GM12878 (cell line): Measurements from ENCODE around the gene ERAL1. TPM values are rescaled to one million over a fixed set of nuclear protein-coding genes. Genes with fewer than 3 reads are reported as not detected.
A peak's percentile ranks its signal among the peaks of the same experiment; 100 is the strongest.

Experiments used
- ATAC-seq: fragments of 200-7000 bp; cut with Tn5 transposase; 3 replicates; pipeline ENCODE4 v1.9.1; 2020; ENCODE audit warnings: mild to moderate bottlenecking, moderate library complexity
- BruUV-seq: library from RNA; stranded (reverse); fragments of 400-500 nt; replicated peaks from 2 replicates; lab custom pipeline; 2021; lab: Mats Ljungman, UMichigan
- CTCF ChIA-PET: fragments of 300-600 bp; sonication (Branson Sonifier 250); formaldehyde crosslinking; extraction: SDS; loops from one replicate; lab custom pipeline; 2021; ENCODE audit warnings: inconsistent platforms; lab: Yijun Ruan, JAX
- POLR2A ChIA-PET: fragments of 350-600 bp; formaldehyde crosslinking; extraction: SDS; loops from one replicate; lab custom pipeline; 2021; ENCODE audit warnings: inconsistent platforms; lab: Charles Lee
- RAD21 ChIA-PET: fragments of 300-600 bp; sonication (Branson Sonifier 250); formaldehyde crosslinking; loops from one replicate; lab custom pipeline; 2023; ENCODE audit warnings: antibody characterized with exemption; ENCODE audit not compliant: unreplicated experiment; lab: Charles Lee
- SMC1A ChIA-PET: fragments of 300-600 bp; sonication (Branson Sonifier 250); formaldehyde crosslinking; loops from one replicate; lab custom pipeline; 2023; ENCODE audit not compliant: unreplicated experiment, uncharacterized antibody; lab: Charles Lee
- DNase-seq: peaks from one replicate; pipeline ENCODE4 v3.0.0-alpha.2; 2011; ENCODE audit warnings: low read depth, low spot score
- FAIRE-seq: peaks from 3 replicates; lab custom pipeline; 2011; peaks lifted over from hg19 to GRCh38; lab: Jason Lieb, UNC
- H2AFZ ChIP-seq: 2 replicates; pipeline ENCODE4 v1.6.0; 2011; ENCODE audit warnings: low read depth, low read length, control low read depth; ENCODE audit not compliant: control insufficient read depth
- H3K27ac ChIP-seq: 2 replicates; pipeline ENCODE4 v1.5.1; 2011; ENCODE audit warnings: control low read depth; ENCODE audit not compliant: control insufficient read depth, insufficient read depth
- H3K27me3 ChIP-seq, 2 experiments: replicated peaks in 1 of 2; 2 replicates each; pipeline versions ENCODE4 v1.6.0 to v1.6.1; 2011; ENCODE audit warnings: low read length in 1 of 2; ENCODE audit not compliant: control insufficient read depth in 2 of 2, insufficient read depth in 2 of 2
- H3K36me3 ChIP-seq, 2 experiments: 2 replicates each; pipeline ENCODE4 v1.5.1; 2011; ENCODE audit warnings: low read length in 1 of 2; ENCODE audit not compliant: control insufficient read depth in 2 of 2, insufficient read depth in 2 of 2
- H3K4me1 ChIP-seq: 2 replicates; pipeline ENCODE4 v1.6.1; 2011; ENCODE audit warnings: mild to moderate bottlenecking, low read length, moderate library complexity, mixed read lengths; ENCODE audit not compliant: control insufficient read depth, insufficient read depth
- H3K4me2 ChIP-seq: 2 replicates; pipeline ENCODE4 v1.6.0; 2011; ENCODE audit warnings: control low read depth; ENCODE audit not compliant: control insufficient read depth, insufficient read depth
- H3K4me3 ChIP-seq: fragments of 200-600 bp; sonication (generic); 2 replicates; pipeline ENCODE4 v1.5.1; 2016
- H3K79me2 ChIP-seq: 2 replicates; pipeline ENCODE4 v1.6.0; 2011; ENCODE audit warnings: low read length; ENCODE audit not compliant: control insufficient read depth, insufficient read depth
- H3K9ac ChIP-seq: 2 replicates; pipeline ENCODE4 v1.8.0; 2011; ENCODE audit warnings: low read length, control low read depth, mixed read lengths; ENCODE audit not compliant: control insufficient read depth, insufficient read depth
- H3K9me3 ChIP-seq: replicated peaks from 3 replicates; pipeline ENCODE4 v1.5.1; 2011; ENCODE audit warnings: mild to moderate bottlenecking, low read length; ENCODE audit not compliant: control insufficient read depth, insufficient read depth
- H4K20me1 ChIP-seq: 2 replicates; pipeline ENCODE4 v1.6.0; 2011; ENCODE audit not compliant: control insufficient read depth, insufficient read depth
- CHD2 ChIP-seq: IDR thresholded peaks from 2 replicates; pipeline ENCODE4 v1.6.1; 2011; ENCODE audit warnings: low read depth, low read length, improper control_type of control experiment, borderline replicate concordance
- DPF2 ChIP-seq: fragments of 450-650 bp; IDR thresholded peaks from 2 replicates; pipeline ENCODE4 v1.6.1; 2017; ENCODE audit warnings: mild to moderate bottlenecking
- EED ChIP-seq: sonication (generic); IDR thresholded peaks from 2 replicates; pipeline ENCODE4 v1.6.1; 2016; ENCODE audit warnings: antibody characterized with exemption, low read depth
- HDGF ChIP-seq: fragments of 450-650 bp; IDR thresholded peaks from 2 replicates; pipeline ENCODE4 v1.6.1; 2016; ENCODE audit warnings: antibody characterized with exemption
- KAT2A ChIP-seq: conservative IDR thresholded peaks from 2 replicates; pipeline ENCODE4 v1.6.1; 2011; ENCODE audit warnings: low read depth, low read length; ENCODE audit not compliant: control insufficient read depth
- MEF2A ChIP-seq: IDR thresholded peaks from 2 replicates; pipeline ENCODE4 v1.6.1; 2011; ENCODE audit warnings: low read depth, mild to moderate bottlenecking, low read length, moderate library complexity; ENCODE audit not compliant: insufficient read depth
- MXI1 ChIP-seq: fragments of 150-350 bp; IDR thresholded peaks from 2 replicates; pipeline ENCODE4 v1.6.1; 2011; ENCODE audit warnings: low read depth, mild to moderate bottlenecking, inconsistent platforms, low read length, improper control_type of control experiment
- RAD21 ChIP-seq: IDR thresholded peaks from 2 replicates; pipeline ENCODE4 v1.6.1; 2011; ENCODE audit warnings: mild to moderate bottlenecking, low read depth, low read length, moderate library complexity; ENCODE audit not compliant: insufficient read depth
- SUZ12 ChIP-seq: fragments of 200-600 bp; sonication (generic); IDR thresholded peaks from one replicate; pipeline ENCODE4 v1.6.1; 2018; ENCODE audit warnings: antibody characterized with exemption, mild to moderate bottlenecking; ENCODE audit not compliant: unreplicated experiment
- WRNIP1 ChIP-seq: IDR thresholded peaks from 2 replicates; pipeline ENCODE4 v1.6.1; 2011; ENCODE audit warnings: low read depth, low read length, improper control_type of control experiment, borderline replicate concordance
- ZBTB4 ChIP-seq: fragments of 450-650 bp; formaldehyde crosslinking; IDR thresholded peaks from 2 replicates; pipeline ENCODE4 v1.4.0; 2022; ENCODE audit warnings: mild to moderate bottlenecking, moderate library complexity
- ZNF384 ChIP-seq: IDR thresholded peaks from 2 replicates; pipeline ENCODE4 v1.6.1; 2012; ENCODE audit warnings: low read depth, mild to moderate bottlenecking, low read length, improper control_type of control experiment, borderline replicate concordance
- WGBS: methylation state at CpG from one replicate; pipeline ENCODE4 v1.1.6; 2016; ENCODE audit warnings: low lambda C conversion rate; ENCODE audit not compliant: insufficient replicate concordance, insufficient coverage; ENCODE audit errors: missing lambda C conversion rate; 5-methylcytosine and 5-hydroxymethylcytosine counted together
- in situ Hi-C: fragments of 300-500 bp; cut with MboI; formaldehyde crosslinking; loops from 9 replicates; pipeline ENCODE4 v1.14.3; 2018; ENCODE audit warnings: mixed read lengths
- intact Hi-C: fragments of 100-400 bp; cut with micrococcal nuclease; formaldehyde crosslinking; loops from one replicate; pipeline ENCODE4 v1.14.2; 2022; ENCODE audit not compliant: unreplicated experiment
- polyA plus RNA-seq, 11 experiments: library from polyadenylated mRNA; depleted of rRNA in 4 of 11; unstranded in 6 of 11; stranded (reverse) in 5 of 11; fragments of >200 nt; fragmentation: Nextera tagmentation in 4 of 11; fragmentation: Illumina TruSeq in 1 of 11; extraction: Ambion mirVana in 4 of 11; extraction: Trizol in 1 of 11; gene quantifications; 1 replicate in 1 of 11; 2 replicates in 10 of 11; pipeline versions ENCODE4 v1.2.1 to v1.2.3, GENCODE V29; 2011 to 2016; ENCODE audit warnings: inconsistent platforms in 2 of 11, missing spikeins in 2 of 11, low read depth in 1 of 11
- total RNA-seq, 4 experiments: library from RNA; depleted of rRNA in 3 of 4; stranded (reverse); fragments of >200 nt in 3 of 4; fragmentation: Illumina TruSeq in 1 of 4; extraction: Trizol in 1 of 4; gene quantifications; 2 replicates each; pipeline versions ENCODE4 v1.2.1 to v1.2.3, GENCODE V29; 2013 to 2021
- TF ChIP-seq, protein P1 (sequence below): fragments of 450-650 bp; IDR thresholded peaks from 2 replicates; pipeline ENCODE4 v1.6.1; 2017; ENCODE audit warnings: mild to moderate bottlenecking
- TF ChIP-seq, protein P2 (sequence below): fragments of 450-650 bp; IDR thresholded peaks from 2 replicates; pipeline ENCODE4 v1.6.1; 2017; ENCODE audit warnings: low read depth, mild to moderate bottlenecking, moderate library complexity

Gene ERAL1
- total and polyA plus RNA-seq, 10 of the 15 experiments (the other 5 are each of a cell fraction or from before 2014, with no cell fraction given), result 27.7 to 175 (median 104) TPM

- in situ Hi-C loops (loop anchor here (25.0 kb wide), 1 partner anchor 1409 kb away; no protein-coding TSS in a partner anchor), intact Hi-C loops (no loop called here)
- 52% methylated on average over 3 of the region's 3 CpGs for WGBS
- ATAC-seq, result no peak
- DNase-seq, result no peak
- ChIA-PET SMC1A (interaction anchor here (0.9 to 5.8 kb wide), 9 partner anchors 14 to 176 kb away, joined by 3 to 35 read pairs (median 4); partner anchors contain the start of genes NEK8, RPL23A and TLCD1), CTCF (interaction anchor here (0.8 to 4.5 kb wide), 7 partner anchors 34 to 347 kb away, joined by 3 to 31 read pairs (median 4); partner anchors contain the start of genes FAM222B and NEK8), POLR2A (interaction anchor here (0.6 to 2.9 kb wide), 11 partner anchors 24 to 244 kb away, joined by 3 to 11 read pairs (median 5); partner anchors contain the start of gene ERAL1), RAD21 (interaction anchor here (0.7 to 4.3 kb wide), 8 partner anchors 8 to 169 kb away, joined by 3 to 28 read pairs (median 8); partner anchors contain the start of gene FAM222B)
- H3K79me2 ChIP-seq, result peaks cover 22% of the 10 kb centered on the region
- H3K4me3 ChIP-seq, result peak overlapping the region; percentile 92
- peaks cover 45% of the 10 kb centered on the region for H3K4me1 ChIP-seq
- no TSS peak for BruUV-seq
- no peaks in the 10 kb centered on the region for H3K36me3 ChIP-seq
- peak overlapping the region; percentile 92 for H3K4me2 ChIP-seq
- H3K27ac ChIP-seq, result no peak overlapping the region
- FAIRE-seq, result no peak
- no peaks in the 10 kb centered on the region for H3K9me3 ChIP-seq
- no peaks in the 10 kb centered on the region for H3K27me3 ChIP-seq
- H3K9ac ChIP-seq, result peak overlapping the region; percentile 72
- no peaks in the 10 kb centered on the region for H4K20me1 ChIP-seq
- H2AFZ ChIP-seq, result no peak overlapping the region
- TF ChIP-seq MXI1 (no peak), CHD2 (0 out of 2 replicates have a peak, but pooled peaks have one; percentile 15), DPF2 (no peak), SUZ12 (no peak), ZNF384 (no peak), WRNIP1 (no peak), KAT2A (no peak), HDGF (0 out of 2 replicates have a peak, but pooled peaks have one; percentile 68), ZBTB4 (CRISPR knock-in tag) (no peak), MEF2A (no peak), RAD21 (no peak), EED (0 out of 2 replicates have a peak, but pooled peaks have one; percentile 30)
- TF ChIP-seq, protein P1, sequence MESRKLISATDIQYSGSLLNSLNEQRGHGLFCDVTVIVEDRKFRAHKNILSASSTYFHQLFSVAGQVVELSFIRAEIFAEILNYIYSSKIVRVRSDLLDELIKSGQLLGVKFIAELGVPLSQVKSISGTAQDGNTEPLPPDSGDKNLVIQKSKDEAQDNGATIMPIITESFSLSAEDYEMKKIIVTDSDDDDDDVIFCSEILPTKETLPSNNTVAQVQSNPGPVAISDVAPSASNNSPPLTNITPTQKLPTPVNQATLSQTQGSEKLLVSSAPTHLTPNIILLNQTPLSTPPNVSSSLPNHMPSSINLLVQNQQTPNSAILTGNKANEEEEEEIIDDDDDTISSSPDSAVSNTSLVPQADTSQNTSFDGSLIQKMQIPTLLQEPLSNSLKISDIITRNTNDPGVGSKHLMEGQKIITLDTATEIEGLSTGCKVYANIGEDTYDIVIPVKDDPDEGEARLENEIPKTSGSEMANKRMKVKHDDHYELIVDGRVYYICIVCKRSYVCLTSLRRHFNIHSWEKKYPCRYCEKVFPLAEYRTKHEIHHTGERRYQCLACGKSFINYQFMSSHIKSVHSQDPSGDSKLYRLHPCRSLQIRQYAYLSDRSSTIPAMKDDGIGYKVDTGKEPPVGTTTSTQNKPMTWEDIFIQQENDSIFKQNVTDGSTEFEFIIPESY, result no peak
- TF ChIP-seq, protein P2, sequence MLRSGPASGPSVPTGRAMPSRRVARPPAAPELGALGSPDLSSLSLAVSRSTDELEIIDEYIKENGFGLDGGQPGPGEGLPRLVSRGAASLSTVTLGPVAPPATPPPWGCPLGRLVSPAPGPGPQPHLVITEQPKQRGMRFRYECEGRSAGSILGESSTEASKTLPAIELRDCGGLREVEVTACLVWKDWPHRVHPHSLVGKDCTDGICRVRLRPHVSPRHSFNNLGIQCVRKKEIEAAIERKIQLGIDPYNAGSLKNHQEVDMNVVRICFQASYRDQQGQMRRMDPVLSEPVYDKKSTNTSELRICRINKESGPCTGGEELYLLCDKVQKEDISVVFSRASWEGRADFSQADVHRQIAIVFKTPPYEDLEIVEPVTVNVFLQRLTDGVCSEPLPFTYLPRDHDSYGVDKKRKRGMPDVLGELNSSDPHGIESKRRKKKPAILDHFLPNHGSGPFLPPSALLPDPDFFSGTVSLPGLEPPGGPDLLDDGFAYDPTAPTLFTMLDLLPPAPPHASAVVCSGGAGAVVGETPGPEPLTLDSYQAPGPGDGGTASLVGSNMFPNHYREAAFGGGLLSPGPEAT, result no peak
Measured at GRCh38 chr17:28895794-28896447, 41.1 kb downstream of the ERAL1 start.
